ENCODE results near the gene MYO7A.

DNA sequence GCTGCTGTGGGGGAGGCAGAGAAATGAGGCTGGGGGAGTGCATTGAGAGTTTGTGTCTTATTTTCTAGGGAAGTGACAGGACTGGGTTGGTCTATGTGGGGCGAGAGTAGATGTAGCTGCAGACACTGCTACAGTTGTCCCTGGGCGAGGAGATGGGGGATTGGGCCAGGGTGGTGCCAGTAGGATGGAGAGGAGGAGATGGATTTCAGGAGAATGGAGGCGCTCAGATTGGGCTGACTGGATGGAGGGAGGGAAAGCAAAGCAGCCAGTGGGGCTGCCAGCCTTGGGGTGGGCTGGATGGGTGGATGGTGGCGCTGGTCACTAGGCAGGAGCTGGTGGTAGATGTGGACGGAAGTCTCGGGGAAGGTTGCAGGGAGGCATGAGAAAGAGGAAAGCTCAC, 16.1 kb upstream of the MYO7A start:
- TF ChIP-seq, protein P1, sequence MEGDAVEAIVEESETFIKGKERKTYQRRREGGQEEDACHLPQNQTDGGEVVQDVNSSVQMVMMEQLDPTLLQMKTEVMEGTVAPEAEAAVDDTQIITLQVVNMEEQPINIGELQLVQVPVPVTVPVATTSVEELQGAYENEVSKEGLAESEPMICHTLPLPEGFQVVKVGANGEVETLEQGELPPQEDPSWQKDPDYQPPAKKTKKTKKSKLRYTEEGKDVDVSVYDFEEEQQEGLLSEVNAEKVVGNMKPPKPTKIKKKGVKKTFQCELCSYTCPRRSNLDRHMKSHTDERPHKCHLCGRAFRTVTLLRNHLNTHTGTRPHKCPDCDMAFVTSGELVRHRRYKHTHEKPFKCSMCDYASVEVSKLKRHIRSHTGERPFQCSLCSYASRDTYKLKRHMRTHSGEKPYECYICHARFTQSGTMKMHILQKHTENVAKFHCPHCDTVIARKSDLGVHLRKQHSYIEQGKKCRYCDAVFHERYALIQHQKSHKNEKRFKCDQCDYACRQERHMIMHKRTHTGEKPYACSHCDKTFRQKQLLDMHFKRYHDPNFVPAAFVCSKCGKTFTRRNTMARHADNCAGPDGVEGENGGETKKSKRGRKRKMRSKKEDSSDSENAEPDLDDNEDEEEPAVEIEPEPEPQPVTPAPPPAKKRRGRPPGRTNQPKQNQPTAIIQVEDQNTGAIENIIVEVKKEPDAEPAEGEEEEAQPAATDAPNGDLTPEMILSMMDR (IDR thresholded peaks at IDR 0.05) = no peak
- no peak for TF ChIP-seq EZH2 (IDR thresholded peaks at IDR 0.05; ENCODE audit: borderline replicate concordance, insufficient read depth, low read depth, low read length, poor library complexity, severe bottlenecking)
